Ovary (tissue), 3 donors: ENCODE results near the gene TP63.

ENCODE experiments used
- EP300 ChIP-seq: sonication (generic); formaldehyde crosslinking; IDR thresholded peaks from one replicate; pipeline ENCODE4 v1.6.1; 2017; ENCODE audit warnings: antibody characterized with exemption
- POLR2A ChIP-seq: fragments of 450-650 bp; IDR thresholded peaks from one replicate; pipeline ENCODE4 v1.6.1; 2017; ENCODE audit warnings: antibody characterized with exemption, mild to moderate bottlenecking, moderate library complexity
- TF ChIP-seq, protein P1 (sequence below), 3 donors: fragments of 450-650 bp in 2 of 3; fragments of 200-600 bp in 1 of 3; IDR thresholded peaks; one replicate each; pipeline versions ENCODE4 v1.5.1 to v1.8.0; 2016 to 2022; ENCODE audit warnings: antibody characterized with exemption in 3 of 3, mild to moderate bottlenecking in 1 of 3
- donor health status: DM: no; HTN: no; CAD: no.

DNA sequence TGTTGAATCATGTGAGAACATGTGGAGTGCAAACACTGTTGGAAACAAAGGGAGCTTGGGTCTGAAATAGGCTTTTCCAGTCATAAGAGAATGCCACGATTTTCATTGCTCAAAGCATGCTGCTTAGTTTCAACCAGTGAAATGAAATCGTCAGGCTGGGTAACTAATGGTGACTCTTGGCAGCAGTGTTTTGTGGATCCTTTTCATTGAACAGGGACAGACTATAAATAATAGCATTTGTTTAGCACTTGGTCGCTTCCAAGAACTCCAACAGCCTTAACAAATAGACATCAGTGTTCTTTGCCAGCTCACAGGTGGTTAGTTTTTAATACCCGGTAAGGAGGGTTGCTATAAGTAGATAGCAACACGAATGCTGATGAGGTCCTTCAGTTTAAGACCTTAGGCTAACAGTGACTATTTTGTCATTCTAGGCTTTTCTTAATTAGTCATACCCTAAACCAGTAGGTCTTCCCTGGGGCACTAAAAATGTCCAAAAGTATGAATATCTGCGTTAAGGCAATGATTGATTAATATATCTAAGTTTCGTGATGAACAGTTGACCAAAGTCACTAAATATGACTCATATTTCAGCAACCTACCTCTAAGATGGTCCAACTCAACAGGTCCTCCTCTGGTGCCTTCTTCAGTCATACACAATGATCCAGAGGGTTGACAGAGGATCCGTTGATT is 15.8 kb downstream of the TP63 start:
- TF ChIP-seq, protein P1, sequence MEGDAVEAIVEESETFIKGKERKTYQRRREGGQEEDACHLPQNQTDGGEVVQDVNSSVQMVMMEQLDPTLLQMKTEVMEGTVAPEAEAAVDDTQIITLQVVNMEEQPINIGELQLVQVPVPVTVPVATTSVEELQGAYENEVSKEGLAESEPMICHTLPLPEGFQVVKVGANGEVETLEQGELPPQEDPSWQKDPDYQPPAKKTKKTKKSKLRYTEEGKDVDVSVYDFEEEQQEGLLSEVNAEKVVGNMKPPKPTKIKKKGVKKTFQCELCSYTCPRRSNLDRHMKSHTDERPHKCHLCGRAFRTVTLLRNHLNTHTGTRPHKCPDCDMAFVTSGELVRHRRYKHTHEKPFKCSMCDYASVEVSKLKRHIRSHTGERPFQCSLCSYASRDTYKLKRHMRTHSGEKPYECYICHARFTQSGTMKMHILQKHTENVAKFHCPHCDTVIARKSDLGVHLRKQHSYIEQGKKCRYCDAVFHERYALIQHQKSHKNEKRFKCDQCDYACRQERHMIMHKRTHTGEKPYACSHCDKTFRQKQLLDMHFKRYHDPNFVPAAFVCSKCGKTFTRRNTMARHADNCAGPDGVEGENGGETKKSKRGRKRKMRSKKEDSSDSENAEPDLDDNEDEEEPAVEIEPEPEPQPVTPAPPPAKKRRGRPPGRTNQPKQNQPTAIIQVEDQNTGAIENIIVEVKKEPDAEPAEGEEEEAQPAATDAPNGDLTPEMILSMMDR (IDR thresholded peaks at IDR 0.05), result no peak
- TF ChIP-seq POLR2A (no peak), EP300 (no peak)
